HCT116 (cell line): ENCODE measurements around the gene LEFTY2. TPM values are rescaled to one million over a fixed set of nuclear protein-coding genes. Genes with fewer than 3 reads are reported as not detected.

ENCODE experiments used
- ATAC-seq: fragments of 200-7000 bp; cut with Tn5 transposase; 2 replicates; pipeline ENCODE4 v1.9.1; 2020; ENCODE audit warnings: mild to moderate bottlenecking, moderate library complexity
- BruUV-seq: library from RNA; stranded (reverse); fragments of 400-500 nt; replicated peaks from 2 replicates; lab custom pipeline; 2021; lab: Mats Ljungman, UMichigan
- CTCF ChIA-PET: fragments of 300-600 bp; sonication (Branson Sonifier 250); formaldehyde crosslinking; loops from one replicate; lab custom pipeline; 2021; ENCODE audit warnings: antibody characterized with exemption; lab: Charles Lee
- POLR2A ChIA-PET: fragments of 300-600, 350-600 bp; sonication (Branson Sonifier 250); formaldehyde crosslinking; loops from one replicate; lab custom pipeline; 2021; ENCODE audit warnings: antibody characterized with exemption; lab: Charles Lee
- RAD21 ChIA-PET, 2 experiments: fragments of 300-600 bp; sonication (Branson Sonifier 250); formaldehyde crosslinking; loops; one replicate each; lab custom pipeline; 2023; ENCODE audit warnings: low total read pairs in 2 of 2; ENCODE audit not compliant: uncharacterized antibody in 2 of 2, unreplicated experiment in 2 of 2, low non-redundant PET in 1 of 2; lab: Charles Lee
- DNase-seq: peaks from one replicate; pipeline ENCODE4 v3.0.0-alpha.2; 2010; ENCODE audit warnings: low read depth, low spot score
- H2AFZ ChIP-seq: fragments of 200-600 bp; shearing (Covaris generic), sonication (generic); 2 replicates; pipeline ENCODE4 v1.6.1; 2017; ENCODE audit warnings: low read depth, mixed run types, mixed read lengths, antibody characterized with exemption, low read length; ENCODE audit not compliant: poor library complexity, severe bottlenecking
- H3K27ac ChIP-seq: 2 replicates; pipeline ENCODE4 v1.5.1; 2012; ENCODE audit warnings: low read depth, low read length
- H3K27me3 ChIP-seq: fragments of 200-600 bp; sonication (generic); 2 replicates; pipeline ENCODE4 v1.6.1; 2016; ENCODE audit warnings: mixed run types, low read length, mixed read lengths; ENCODE audit not compliant: insufficient read depth
- H3K36me3 ChIP-seq, 2 experiments: fragments of 200-500 bp in 1 of 2; fragments of 200-600 bp in 1 of 2; sonication (Bioruptor generic) in 1 of 2; sonication (generic) in 1 of 2; 2 replicates each; pipeline versions ENCODE4 v1.5.1 to v1.6.1; 2014 to 2016; ENCODE audit warnings: low read length in 2 of 2, inconsistent platforms in 1 of 2, mixed read lengths in 1 of 2, mixed run types in 1 of 2; ENCODE audit not compliant: insufficient read depth in 2 of 2, control insufficient read depth in 1 of 2
- H3K4me1 ChIP-seq, 2 experiments: fragments of 200-600 bp in 1 of 2; sonication (generic) in 1 of 2; 2 replicates each; pipeline versions ENCODE4 v1.5.1 to v1.6.1; 2012 to 2017; ENCODE audit warnings: low read length in 2 of 2, inconsistent platforms in 1 of 2, mild to moderate bottlenecking in 1 of 2, mixed read lengths in 1 of 2, mixed run types in 1 of 2, moderate library complexity in 1 of 2; ENCODE audit not compliant: insufficient read depth in 2 of 2, control insufficient read depth in 1 of 2
- H3K4me2 ChIP-seq: fragments of 200-600 bp; sonication (generic); 2 replicates; pipeline ENCODE4 v1.6.1; 2017; ENCODE audit warnings: mixed run types, low read length, mixed read lengths
- H3K4me3 ChIP-seq, 2 experiments: fragments of 200-600 bp in 1 of 2; sonication (generic) in 1 of 2; replicated peaks in 1 of 2; 2 replicates each; pipeline ENCODE4 v1.5.1; 2011 to 2016; ENCODE audit warnings: low read length in 2 of 2, control low read depth in 1 of 2, low read depth in 1 of 2, mild to moderate bottlenecking in 1 of 2, mixed read lengths in 1 of 2, mixed run types in 1 of 2
- H3K79me2 ChIP-seq: fragments of 200-600 bp; sonication (generic); 2 replicates; pipeline ENCODE4 v1.6.1; 2017; ENCODE audit warnings: mild to moderate bottlenecking, mixed run types, low read length, moderate library complexity, mixed read lengths; ENCODE audit not compliant: insufficient read depth
- H3K9ac ChIP-seq: fragments of 200-600 bp; sonication (generic); 2 replicates; pipeline ENCODE4 v1.6.1; 2016; ENCODE audit warnings: low read length, mixed read lengths
- H3K9me2 ChIP-seq: fragments of 200-600 bp; sonication (generic), shearing (Covaris generic); 2 replicates; pipeline ENCODE4 v1.6.1; 2017; ENCODE audit warnings: mixed run types, mild to moderate bottlenecking, moderate library complexity; ENCODE audit not compliant: insufficient read depth
- H3K9me3 ChIP-seq, 2 experiments: fragments of 200-500 bp in 1 of 2; fragments of 200-600 bp in 1 of 2; sonication (Bioruptor generic) in 1 of 2; sonication (generic) in 1 of 2; 2 replicates each; pipeline ENCODE4 v1.6.1; 2014 to 2017; ENCODE audit warnings: low read length in 2 of 2, mixed read lengths in 2 of 2, inconsistent platforms in 1 of 2, low read depth in 1 of 2, mild to moderate bottlenecking in 1 of 2, mixed run types in 1 of 2, moderate library complexity in 1 of 2; ENCODE audit not compliant: control insufficient read depth in 1 of 2, insufficient read depth in 1 of 2
- H4K20me1 ChIP-seq: fragments of 200-600 bp; sonication (generic), shearing (Covaris generic); 2 replicates; pipeline ENCODE4 v1.6.1; 2017; ENCODE audit warnings: mixed run types, mild to moderate bottlenecking, moderate library complexity; ENCODE audit not compliant: insufficient read depth
- EZH2phosphoT487 ChIP-seq: fragments of 200-600 bp; IDR thresholded peaks from 2 replicates; pipeline ENCODE4 v1.6.1; 2018; ENCODE audit warnings: antibody characterized with exemption, borderline replicate concordance
- MAX ChIP-seq: IDR thresholded peaks from 2 replicates; pipeline ENCODE4 v1.6.1; 2012
- SP1 ChIP-seq: IDR thresholded peaks from 2 replicates; pipeline ENCODE4 v1.6.1; 2012; ENCODE audit warnings: low read depth
- SRF ChIP-seq: IDR thresholded peaks from 2 replicates; pipeline ENCODE4 v1.6.1; 2012; ENCODE audit warnings: low read depth
- intact Hi-C: fragments of 100-400 bp; cut with micrococcal nuclease; formaldehyde crosslinking; loops from 2 replicates; pipeline ENCODE4 v1.10.0; 2022
- microRNA-seq: library from miRNA; unstranded; fragments of <30 nt; microRNA quantifications from one replicate; pipeline ENCODE4, GENCODE V29; 2016; ENCODE audit warnings: borderline number of aligned reads
- total RNA-seq: library from RNA; stranded (reverse); gene quantifications from one replicate; pipeline ENCODE4 v1.2.1, GENCODE V29; 2021; ENCODE audit not compliant: unreplicated experiment

The LEFTY2 gene
- total RNA-seq, 1 experiment from 2014 or later, result not detected

- Histone ChIP-seq H3K27ac (no peak overlapping the region), H3K4me1 (peaks cover 10 to 30% of the 10 kb centered on the region in 2 experiments; a peak in 3 of 4 replicates), H3K27me3 (no peaks in the 10 kb centered on the region), H3K9ac (no peak overlapping the region), H3K79me2 (no peaks in the 10 kb centered on the region; the same call in 1 of the 2 replicates), H3K4me2 (no peak overlapping the region), H2AFZ (no peak overlapping the region), H3K9me2 (no peaks in the 10 kb centered on the region), H4K20me1 (no peaks in the 10 kb centered on the region), H3K36me3 (no peaks in the 10 kb centered on the region), H3K9me3 (no peaks in the 10 kb centered on the region), H3K4me3 (no peak overlapping the region)
- ChIA-PET POLR2A (no interaction called here), RAD21 (no interaction called here), CTCF (no interaction called here)
- BruUV-seq, result no TSS peak
- DNase-seq (no peak), ATAC-seq (no peak)
- intact Hi-C loops, result loop anchor here (10.0 kb wide), 1 partner anchor 112 kb away; the partner anchor contains the start of gene SRP9
- TF ChIP-seq SRF, result no peak
- TF ChIP-seq EZH2phosphoT487, result no peak
- no peak for TF ChIP-seq MAX
- no peak for TF ChIP-seq SP1
Measured at GRCh38 chr1:225887030-225887314, 54.0 kb downstream of the LEFTY2 start.

Small RNAs within 50 kb of the gene (microRNA-seq; reads per million reads assigned to microRNA genes)
- not detected for gene MIR6741

Other genes with a start within 250 kb of the LEFTY2 start
- gene SRP9, start 163.4 kb downstream of the LEFTY2 start, total RNA-seq, result 220 TPM
- gene EPHX1, start 131.1 kb downstream of the LEFTY2 start, total RNA-seq, result 44.6 TPM
- 24.4 TPM for gene TMEM63A, start 58.8 kb downstream of the LEFTY2 start, total RNA-seq
- 0.64 TPM for gene LEFTY1, start 52.1 kb downstream of the LEFTY2 start, total RNA-seq
- 107 TPM for gene PYCR2, start 17.0 kb downstream of the LEFTY2 start, total RNA-seq
- gene SDE2, start 58.1 kb upstream of the LEFTY2 start, total RNA-seq, result 22.5 TPM
- 386 TPM for gene H3-3A, start 121.5 kb upstream of the LEFTY2 start, total RNA-seq
- gene ACBD3, start 245.5 kb upstream of the LEFTY2 start, total RNA-seq, result 29.6 TPM